Pancreas (tissue), 10 donors: ENCODE results near the gene HYAL2. TPM values are rescaled to one million over a fixed set of nuclear protein-coding genes. Genes with fewer than 3 reads are reported as not detected.

Source experiments
- ATAC-seq, 4 donors: fragments of 200-7000 bp; cut with Tn5 transposase; one replicate each; pipeline versions ENCODE4 v1.8.0 to v1.9.1; 2020; ENCODE audit warnings: mild to moderate bottlenecking in 4 of 4, moderate library complexity in 4 of 4
- DNase-seq, 6 donors: peaks; one replicate each; pipeline ENCODE4 v3.0.0-alpha.2; 2020
- FAIRE-seq: peaks from 2 replicates; lab custom pipeline; 2012; peaks lifted over from hg19 to GRCh38; lab: Jason Lieb, UNC
- H3K27ac ChIP-seq, 4 donors: fragments of 200-600 bp; sonication (generic); 1 replicate in 3 of 4; 2 replicates in 1 of 4; pipeline versions ENCODE4 v1.5.0 to v1.8.0; 2020
- H3K27me3 ChIP-seq, 4 donors: fragments of 200-600 bp; one replicate each; pipeline ENCODE4 v1.8.0; 2021
- H3K36me3 ChIP-seq, 3 donors: fragments of 200-600 bp; sonication (generic) in 1 of 3; one replicate each; pipeline versions ENCODE4 v1.5.0 to v1.8.0; 2020 to 2021
- H3K4me1 ChIP-seq, 3 donors: fragments of 200-600 bp; one replicate each; pipeline ENCODE4 v1.8.0; 2021
- H3K4me3 ChIP-seq, 4 donors: fragments of 200-600 bp; sonication (generic) in 2 of 4; one replicate each; pipeline versions ENCODE4 v1.5.0 to v1.8.0; 2020 to 2021
- H3K9me3 ChIP-seq, 4 donors: fragments of 200-600 bp; one replicate each; pipeline ENCODE4 v1.8.0; 2021
- WGBS, 2 donors: extraction: QIAGEN DNeasy Blood & Tissue Kit; methylation state at CpG; one replicate each; pipeline ENCODE4 v1.1.7; 2013; 5-methylcytosine and 5-hydroxymethylcytosine counted together
- intact Hi-C, 3 donors: fragments of 100-400 bp; cut with DNase I; formaldehyde crosslinking; loops; one replicate each; pipeline versions ENCODE4 v1.11.1 to v1.14.2; 2022
- polyA plus RNA-seq, 2 donors: library from polyadenylated mRNA; stranded (reverse); fragments of 200-250 nt; gene quantifications; one replicate each; pipeline ENCODE4 v1.2.3, GENCODE V29; 2013
- total RNA-seq, 6 donors: library from RNA; stranded (reverse); fragmentation: NEBNext Ultra II Directional in 4 of 6; extraction: Animal tissue kit (Norgen Biotek cat#: 25700) in 4 of 6; gene quantifications; one replicate each; pipeline versions ENCODE4 v1.2.1 to v1.2.4, GENCODE V29; 2021 to 2023
- TF ChIP-seq, protein P1 (sequence below), 4 donors: fragments of 200-600 bp; sonication (generic) in 3 of 4; IDR thresholded peaks; one replicate each; pipeline versions ENCODE4 v1.5.0 to v1.8.0; 2021; ENCODE audit warnings: antibody characterized with exemption in 4 of 4
- donor health status: healthy with polysubstance abuse.
- donor health status: DM: no; HTN: no; CAD: no; lungs with moderate emphysema.
- donor health status: DM: no; HTN: no; CAD: no.
- donor health status: control.
- donor health status: control.
- donor health status: Bipolar disorder and iron deficiency.
- donor health status: DM: yes; HTN: yes; CAD: no.
- donor health status: DM: no; HTN: no; CAD: no.
- donor health status: DM: no; HTN: no; CAD: no.
- donor health status: DM: yes; HTN: yes; CAD: no.

Gene HYAL2
- total and polyA plus RNA-seq, 8 donors = 6.3 to 39.5 (median 14.3) TPM

DNA sequence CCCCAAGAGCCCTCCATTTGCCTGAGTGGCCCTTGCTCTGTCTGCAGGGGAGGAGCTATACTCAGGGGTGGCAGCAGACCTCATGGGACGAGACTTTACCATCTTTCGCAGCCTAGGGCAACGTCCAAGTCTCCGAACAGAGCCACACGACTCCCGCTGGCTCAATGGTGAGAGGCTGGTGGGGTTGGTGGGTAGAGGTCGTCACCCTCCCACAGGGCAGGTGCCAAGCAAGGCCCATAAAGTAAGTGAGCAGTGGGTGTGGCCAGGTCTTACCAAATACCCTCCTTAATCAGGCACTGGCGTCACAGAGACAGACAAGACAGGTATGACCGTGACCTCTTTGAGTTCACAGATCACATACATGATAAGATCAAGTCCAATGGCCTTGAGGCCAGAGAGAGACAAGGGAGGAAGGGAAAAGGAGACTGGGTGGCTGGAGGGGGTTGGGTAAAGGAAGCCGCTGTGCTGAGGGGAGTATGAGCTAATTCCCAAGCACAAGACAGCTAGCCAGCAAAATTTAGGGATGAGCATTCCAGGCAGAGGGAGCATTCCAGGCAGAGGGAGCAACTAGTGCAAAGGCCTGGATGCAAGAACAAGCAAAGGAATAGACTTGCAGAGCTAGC, 51.1 kb downstream of the HYAL2 start:
- DNase-seq (peak in 1 of 6 donors; percentile 33), FAIRE-seq (no peak), ATAC-seq (no peak)
- no peaks in the 10 kb centered on the region for H3K27me3 ChIP-seq
- no peaks in the 10 kb centered on the region for H3K9me3 ChIP-seq
- H3K4me3 ChIP-seq = no peak overlapping the region
- 37 to 39% methylated on average over 10 of the region's 10 CpGs for WGBS, 2 donors
- peaks cover 20 to 31% (median 29%) of the 10 kb centered on the region in 3 donors for H3K4me1 ChIP-seq
- TF ChIP-seq, protein P1, sequence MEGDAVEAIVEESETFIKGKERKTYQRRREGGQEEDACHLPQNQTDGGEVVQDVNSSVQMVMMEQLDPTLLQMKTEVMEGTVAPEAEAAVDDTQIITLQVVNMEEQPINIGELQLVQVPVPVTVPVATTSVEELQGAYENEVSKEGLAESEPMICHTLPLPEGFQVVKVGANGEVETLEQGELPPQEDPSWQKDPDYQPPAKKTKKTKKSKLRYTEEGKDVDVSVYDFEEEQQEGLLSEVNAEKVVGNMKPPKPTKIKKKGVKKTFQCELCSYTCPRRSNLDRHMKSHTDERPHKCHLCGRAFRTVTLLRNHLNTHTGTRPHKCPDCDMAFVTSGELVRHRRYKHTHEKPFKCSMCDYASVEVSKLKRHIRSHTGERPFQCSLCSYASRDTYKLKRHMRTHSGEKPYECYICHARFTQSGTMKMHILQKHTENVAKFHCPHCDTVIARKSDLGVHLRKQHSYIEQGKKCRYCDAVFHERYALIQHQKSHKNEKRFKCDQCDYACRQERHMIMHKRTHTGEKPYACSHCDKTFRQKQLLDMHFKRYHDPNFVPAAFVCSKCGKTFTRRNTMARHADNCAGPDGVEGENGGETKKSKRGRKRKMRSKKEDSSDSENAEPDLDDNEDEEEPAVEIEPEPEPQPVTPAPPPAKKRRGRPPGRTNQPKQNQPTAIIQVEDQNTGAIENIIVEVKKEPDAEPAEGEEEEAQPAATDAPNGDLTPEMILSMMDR (IDR thresholded peaks at IDR 0.05) = no peak
- intact Hi-C loops = loop anchor here in 2 of 3 donors (5.0 kb wide), 2 partner anchors 44 to 79 kb away; partner anchors contain the start of gene GNAT1 (in 1 of the 2)
- peak overlapping the region; percentile 87 to 94 (median 90) for H3K27ac ChIP-seq
- H3K36me3 ChIP-seq = peaks cover 0 to 12% (median 4%) of the 10 kb centered on the region in 3 donors

- intact Hi-C loops = loop anchor here in 2 of 3 donors (5.0 kb wide), 2 partner anchors 43 to 78 kb away; partner anchors contain the start of gene GNAT1 (in 1 of the 2)
- 54 to 55% methylated on average over 19 of the region's 19 CpGs for WGBS, 2 donors
- peak in 3 of 6 donors; percentile 32 to 72 (median 56) for DNase-seq
- TF ChIP-seq, protein P1 (IDR thresholded peaks at IDR 0.05) = no peak
- no peak for ATAC-seq
- Histone ChIP-seq H3K36me3 (peaks cover 0 to 5% (median 0%) of the 10 kb centered on the region in 3 donors), H3K4me1 (peaks cover 25 to 36% (median 29%) of the 10 kb centered on the region in 3 donors), H3K9me3 (no peaks in the 10 kb centered on the region), H3K27ac (peak overlapping the region; percentile 87 to 94 (median 90)), H3K4me3 (peak overlapping the region in 3 of 4 donors; percentile 40 to 58 (median 49)), H3K27me3 (no peaks in the 10 kb centered on the region)
- no peak for FAIRE-seq
Observed at GRCh38 chr3:50270422-50271224, 51.9 kb downstream of the HYAL2 start.

GRCh38 chr3:50269977-50270413, 52.5 kb downstream of the HYAL2 start:
- TF ChIP-seq, protein P1 (IDR thresholded peaks at IDR 0.05) = no peak
- 28 to 33% methylated on average over 8 of the region's 8 CpGs for WGBS, 2 donors
- Histone ChIP-seq H3K9me3 (no peaks in the 10 kb centered on the region), H3K27ac (peak overlapping the region; percentile 87 to 94 (median 90)), H3K27me3 (no peaks in the 10 kb centered on the region), H3K4me3 (peak overlapping the region; percentile 21 to 58 (median 44)), H3K36me3 (peaks cover 0 to 5% (median 0%) of the 10 kb centered on the region in 3 donors), H3K4me1 (peaks cover 25 to 43% (median 29%) of the 10 kb centered on the region in 3 donors)
- ATAC-seq (no peak), DNase-seq (peak in 1 of 6 donors; percentile 64), FAIRE-seq (no peak)
- intact Hi-C loops = loop anchor here in 2 of 3 donors (5.0 kb wide), 2 partner anchors 43 to 78 kb away; partner anchors contain the start of gene GNAT1 (in 1 of the 2)

DNA sequence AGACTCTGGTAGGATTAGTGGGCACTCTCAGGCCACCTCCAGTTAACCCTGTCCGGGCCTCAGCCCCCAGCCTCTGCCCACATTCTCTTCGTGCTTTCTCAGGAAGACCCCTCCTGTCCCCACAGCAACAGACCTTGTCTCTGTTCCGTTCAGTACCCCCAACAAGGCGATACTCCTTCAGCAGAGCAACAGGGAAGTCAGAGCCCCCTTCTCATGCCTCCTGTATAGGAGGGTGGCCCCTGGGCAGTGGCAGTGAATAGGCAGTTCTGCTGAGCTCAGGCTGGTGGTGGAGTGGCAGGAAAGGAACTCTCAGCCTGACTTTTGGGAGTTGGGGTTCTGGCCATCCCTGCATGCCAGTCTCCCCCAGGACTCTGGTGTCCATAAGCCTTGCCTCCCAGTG, 53.1 kb downstream of the HYAL2 start:
- TF ChIP-seq, protein P1 (IDR thresholded peaks at IDR 0.05) = no peak
- DNase-seq (no peak), FAIRE-seq (no peak), ATAC-seq (no peak)
- Histone ChIP-seq H3K9me3 (no peaks in the 10 kb centered on the region), H3K4me1 (peaks cover 25 to 44% (median 29%) of the 10 kb centered on the region in 3 donors), H3K27ac (peak overlapping the region; percentile 87 to 94 (median 90)), H3K4me3 (peak overlapping the region; percentile 21 to 58 (median 44)), H3K36me3 (peaks cover 0 to under 1% (median 0%) of the 10 kb centered on the region in 3 donors), H3K27me3 (no peaks in the 10 kb centered on the region)
- intact Hi-C loops = no loop called here
- WGBS, 2 donors = 21 to 27% methylated on average over 4 of the region's 4 CpGs
